ENCODE results near the gene PSEN2. TPM values are rescaled to one million over a fixed set of nuclear protein-coding genes. Genes with fewer than 3 reads are reported as not detected.

PSEN2 gene
- total RNA-seq, 1 experiment from 2014 or later, result 37.5 TPM

- peaks cover 14% of the 10 kb centered on the region for H3K36me3 Mint-ChIP-seq (ENCODE audit: insufficient read depth, unreplicated experiment)
These were observed 16.6 kb downstream of the PSEN2 start for GRCh38 chr1:226887006-226887405.

GRCh38 chr1:226888021-226888420 is 17.6 kb downstream of the PSEN2 start:
- Mint-ChIP-seq H3K4me1 (ENCODE audit: low read depth, unreplicated experiment) (peaks cover 3% of the 10 kb centered on the region), H3K4me3 (ENCODE audit: unreplicated experiment) (no peak overlapping the region), H3K9me3 (ENCODE audit: unreplicated experiment) (no peaks in the 10 kb centered on the region), H3K27ac (ENCODE audit: unreplicated experiment) (no peak overlapping the region), H3K27me3 (ENCODE audit: insufficient read depth, unreplicated experiment) (no peaks in the 10 kb centered on the region), H3K36me3 (ENCODE audit: insufficient read depth, unreplicated experiment) (peaks cover 5% of the 10 kb centered on the region)
- CTCF ChIA-PET, result no interaction called here
- Histone ChIP-seq H3K4me1 (no peaks in the 10 kb centered on the region), H3K36me3 (ENCODE audit: control insufficient read depth, insufficient read depth, low read length) (no peaks in the 10 kb centered on the region; the same call in none of the 2 replicates), H3K9me3 (no peaks in the 10 kb centered on the region), H3K27me3 (replicated peaks; ENCODE audit: control insufficient read depth, insufficient read depth, low read length) (no peaks in the 10 kb centered on the region), H3K4me3 (ENCODE audit: low read depth, low read length) (no peak overlapping the region)
- POLR2A ChIA-PET, result no interaction called here
- no peak for TF ChIP-seq CTCF (IDR thresholded peaks at IDR 0.05; ENCODE audit: insufficient read depth in 1 of 2, low read depth in 1 of 2, low read length in 1 of 2, severe bottlenecking in 1 of 2, unreplicated experiment in 1 of 2)
- intact Hi-C loops (cut with micrococcal nuclease; ENCODE audit: unreplicated experiment), result no loop called here
- BruUV-seq (replicated peaks), result no TSS peak
- DNase-seq, result no peak

More at GRCh38 chr1:226887006-226887405, 16.6 kb downstream of the PSEN2 start:
- Histone ChIP-seq H3K4me3 (ENCODE audit: low read depth, low read length) (no peak overlapping the region), H3K9me3 (no peaks in the 10 kb centered on the region), H3K36me3 (ENCODE audit: control insufficient read depth, insufficient read depth, low read length) (peaks cover under 1% of the 10 kb centered on the region), H3K27me3 (replicated peaks; ENCODE audit: control insufficient read depth, insufficient read depth, low read length) (no peaks in the 10 kb centered on the region), H3K4me1 (no peaks in the 10 kb centered on the region)
- ChIA-PET CTCF (interaction anchor here (0.5 kb wide), 1 partner anchor 20 kb away, joined by 6 read pairs; no protein-coding TSS in a partner anchor), POLR2A (no interaction called here)
- no peak overlapping the region for H3K27ac Mint-ChIP-seq (ENCODE audit: unreplicated experiment)
- TF ChIP-seq CTCF (IDR thresholded peaks at IDR 0.05; ENCODE audit: insufficient read depth in 1 of 2, low read depth in 1 of 2, low read length in 1 of 2, severe bottlenecking in 1 of 2, unreplicated experiment in 1 of 2), result no peak
- H3K9me3 Mint-ChIP-seq (ENCODE audit: unreplicated experiment), result no peaks in the 10 kb centered on the region
- intact Hi-C loops (cut with micrococcal nuclease; ENCODE audit: unreplicated experiment), result no loop called here
- no peak for DNase-seq
- H3K4me3 Mint-ChIP-seq (ENCODE audit: unreplicated experiment), result no peak overlapping the region
- H3K27me3 Mint-ChIP-seq (ENCODE audit: insufficient read depth, unreplicated experiment), result no peaks in the 10 kb centered on the region
- BruUV-seq (replicated peaks), result no TSS peak
- H3K4me1 Mint-ChIP-seq (ENCODE audit: low read depth, unreplicated experiment), result peaks cover 10% of the 10 kb centered on the region

GRCh38 chr1:226888816-226889215 is 18.4 kb downstream of the PSEN2 start:
- Histone ChIP-seq H3K27me3 (replicated peaks; ENCODE audit: control insufficient read depth, insufficient read depth, low read length) (no peaks in the 10 kb centered on the region), H3K4me1 (no peaks in the 10 kb centered on the region), H3K36me3 (ENCODE audit: control insufficient read depth, insufficient read depth, low read length) (no peaks in the 10 kb centered on the region; the same call in none of the 2 replicates), H3K9me3 (no peaks in the 10 kb centered on the region), H3K4me3 (ENCODE audit: low read depth, low read length) (no peak overlapping the region)
- H3K4me1 Mint-ChIP-seq (ENCODE audit: low read depth, unreplicated experiment), result no peaks in the 10 kb centered on the region
- H3K27ac Mint-ChIP-seq (ENCODE audit: unreplicated experiment), result no peak overlapping the region
- intact Hi-C loops (cut with micrococcal nuclease; ENCODE audit: unreplicated experiment), result no loop called here
- DNase-seq, result no peak
- H3K9me3 Mint-ChIP-seq (ENCODE audit: unreplicated experiment), result no peaks in the 10 kb centered on the region
- H3K36me3 Mint-ChIP-seq (ENCODE audit: insufficient read depth, unreplicated experiment), result peaks cover 5% of the 10 kb centered on the region
- H3K4me3 Mint-ChIP-seq (ENCODE audit: unreplicated experiment), result no peak overlapping the region
- TF ChIP-seq CTCF (IDR thresholded peaks at IDR 0.05; ENCODE audit: insufficient read depth in 1 of 2, low read depth in 1 of 2, low read length in 1 of 2, severe bottlenecking in 1 of 2, unreplicated experiment in 1 of 2), result no peak
- no peaks in the 10 kb centered on the region for H3K27me3 Mint-ChIP-seq (ENCODE audit: insufficient read depth, unreplicated experiment)
- POLR2A ChIA-PET, result no interaction called here
- CTCF ChIA-PET, result no interaction called here
- no TSS peak for BruUV-seq (replicated peaks)

Data from Caco-2 (cell line).